ENCODE measurements around the gene GTF2H3.
A peak's percentile ranks its signal among the peaks of the same experiment; 100 is the strongest.

The GTF2H3 gene

DNA sequence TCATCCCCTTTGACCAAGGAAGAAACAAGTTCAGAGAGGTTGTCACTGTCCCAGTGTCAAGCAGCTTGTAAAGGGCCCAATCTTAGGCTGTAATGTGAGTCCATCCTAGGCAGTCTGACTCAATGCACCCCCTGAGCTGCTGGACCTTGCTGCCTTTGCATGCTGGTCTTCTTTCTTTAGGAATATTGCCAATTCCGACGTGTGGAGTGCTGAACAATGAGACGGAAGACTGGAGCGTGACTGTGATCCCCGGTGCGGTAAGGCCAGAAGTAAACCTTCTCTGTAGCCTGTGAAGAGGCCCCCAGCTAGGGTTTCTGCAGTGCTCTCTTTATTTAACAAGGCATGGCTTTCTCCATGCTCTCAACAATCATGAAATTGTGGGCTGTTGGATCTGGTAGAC is 38.2 kb downstream of the GTF2H3 start:
- Mint-ChIP-seq H3K36me3 (peaks cover 2% of the 10 kb centered on the region), H3K27me3 (no peaks in the 10 kb centered on the region), H3K4me3 (peak overlapping the region; percentile 85), H3K4me1 (peaks cover 20% of the 10 kb centered on the region), H3K27ac (no peak overlapping the region), H3K9me3 (no peaks in the 10 kb centered on the region)

DNA sequence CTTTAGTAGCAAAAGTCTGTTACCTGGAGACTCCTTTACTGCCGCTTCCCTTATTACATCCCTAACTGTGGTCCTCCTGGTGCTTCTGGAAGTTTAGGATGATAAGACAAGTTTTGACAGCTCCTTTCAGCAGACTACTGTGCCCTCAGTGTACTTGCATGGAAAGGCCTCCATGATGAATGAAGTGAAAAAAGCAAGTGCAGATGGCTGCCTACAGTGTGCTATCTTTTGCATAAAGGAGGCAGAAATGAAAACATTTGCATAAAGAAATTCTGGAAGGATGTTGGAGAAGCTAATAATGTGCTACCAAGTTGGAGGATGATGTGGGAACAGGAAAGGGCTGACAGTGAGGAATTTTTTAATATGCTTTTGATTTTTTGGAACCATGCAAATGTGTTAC is 41.8 kb downstream of the GTF2H3 start:
- Mint-ChIP-seq H3K4me3 (no peak overlapping the region), H3K36me3 (peaks cover 2% of the 10 kb centered on the region), H3K4me1 (peaks cover 20% of the 10 kb centered on the region), H3K27me3 (no peaks in the 10 kb centered on the region), H3K9me3 (no peaks in the 10 kb centered on the region), H3K27ac (no peak overlapping the region)

DNA sequence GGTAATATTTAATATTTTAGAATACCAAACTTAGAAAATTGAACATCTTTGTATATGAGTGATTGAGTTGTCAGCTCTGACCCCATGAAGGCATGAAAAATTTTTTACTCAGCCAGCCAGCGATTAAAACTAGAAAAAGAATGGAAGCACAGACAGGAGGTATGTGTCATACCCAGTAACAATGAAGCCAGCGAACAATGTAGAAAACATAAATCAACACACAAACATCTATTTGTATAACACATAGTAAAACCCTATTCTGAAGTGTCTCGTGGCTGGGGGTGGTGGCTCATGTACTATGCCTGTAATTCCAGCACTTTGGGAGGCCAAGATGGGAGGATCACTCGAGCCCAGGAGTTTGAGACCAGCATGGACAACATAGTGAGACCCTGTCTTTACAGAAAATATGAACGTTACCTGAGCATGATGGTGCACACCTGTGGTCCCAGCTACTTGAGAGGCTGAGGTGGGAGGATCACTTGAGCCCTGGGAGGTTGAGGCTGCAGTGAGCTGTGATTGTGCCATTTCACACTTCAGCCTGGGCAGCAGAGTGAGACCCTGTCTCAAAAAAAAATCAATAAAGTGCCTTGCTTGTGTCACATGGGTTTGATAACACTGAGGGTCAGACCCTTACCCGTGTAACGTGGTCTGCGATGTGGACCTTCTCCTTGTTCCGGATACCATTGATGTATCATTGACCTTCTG is 43.1 kb downstream of the GTF2H3 start:
- Mint-ChIP-seq H3K36me3 (peaks cover 2% of the 10 kb centered on the region), H3K4me1 (peaks cover 10% of the 10 kb centered on the region), H3K27me3 (no peaks in the 10 kb centered on the region), H3K27ac (no peak overlapping the region), H3K9me3 (no peaks in the 10 kb centered on the region), H3K4me3 (no peak overlapping the region)

DNA sequence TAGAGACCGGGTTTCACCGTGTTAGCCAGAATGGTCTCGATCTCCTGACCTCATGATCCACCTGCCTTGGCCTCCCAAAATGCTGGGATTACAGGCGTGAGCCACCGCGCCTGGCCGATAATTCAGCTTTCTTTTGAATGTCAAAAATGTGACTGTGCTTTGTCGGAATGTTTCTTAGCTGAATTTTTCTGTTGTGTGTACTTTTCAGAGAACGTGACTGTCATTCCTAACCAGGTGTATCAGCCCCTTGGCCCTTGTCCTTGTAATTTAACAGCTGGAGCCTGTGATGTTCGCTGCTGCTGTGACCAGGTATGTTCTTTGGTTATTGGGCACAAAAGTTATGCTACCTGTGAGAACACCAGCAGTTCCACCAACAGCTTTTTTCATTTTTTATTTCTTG is 45.4 kb downstream of the GTF2H3 start:
- H3K9me3 Mint-ChIP-seq = no peaks in the 10 kb centered on the region
- H3K36me3 Mint-ChIP-seq = peaks cover 2% of the 10 kb centered on the region
- H3K4me1 Mint-ChIP-seq = no peaks in the 10 kb centered on the region
- no peak overlapping the region for H3K4me3 Mint-ChIP-seq
- no peaks in the 10 kb centered on the region for H3K27me3 Mint-ChIP-seq
- no peak overlapping the region for H3K27ac Mint-ChIP-seq

DNA sequence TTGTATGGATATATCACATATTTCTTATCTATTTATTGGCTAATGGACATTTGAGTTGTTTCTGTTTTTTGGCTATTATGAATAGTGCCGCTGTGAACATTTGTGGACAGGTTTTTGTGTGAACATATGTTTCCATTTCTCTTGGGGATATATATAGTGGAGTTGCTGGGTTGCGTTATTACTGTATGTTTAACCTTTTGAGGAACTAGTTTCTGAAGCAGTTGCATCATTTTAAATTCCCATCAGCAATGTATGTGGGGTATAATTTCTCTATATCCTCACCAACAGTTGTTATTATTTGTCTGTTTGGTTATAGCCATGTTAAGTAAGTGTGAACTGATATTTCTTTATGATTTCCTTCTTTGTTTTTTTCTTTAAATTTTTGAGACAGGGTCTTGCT is 48.0 kb downstream of the GTF2H3 start:
- Mint-ChIP-seq H3K4me1 (no peaks in the 10 kb centered on the region), H3K27me3 (no peaks in the 10 kb centered on the region), H3K4me3 (no peak overlapping the region)

DNA sequence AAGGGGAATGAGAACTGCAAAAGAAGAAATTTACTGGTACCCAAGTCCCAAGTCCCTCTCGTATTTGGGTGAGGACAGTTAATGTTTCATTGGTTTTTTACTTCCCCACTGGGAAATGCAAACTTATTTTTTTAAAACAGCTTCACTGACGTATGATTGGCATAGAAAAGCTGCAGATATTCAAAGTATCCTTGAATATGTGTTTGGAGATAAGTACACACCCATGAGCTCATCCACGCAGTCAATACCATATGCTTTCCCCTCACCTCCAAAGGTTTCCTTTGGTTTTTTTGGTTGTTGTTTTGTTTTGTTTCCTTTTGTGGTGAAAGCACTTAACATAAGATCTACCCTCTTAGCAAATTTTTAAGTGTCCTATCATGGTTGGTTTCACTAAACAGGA is 50.3 kb downstream of the GTF2H3 start:
- Mint-ChIP-seq H3K27me3 (no peaks in the 10 kb centered on the region), H3K9me3 (no peaks in the 10 kb centered on the region), H3K4me3 (no peak overlapping the region), H3K27ac (no peak overlapping the region), H3K4me1 (no peaks in the 10 kb centered on the region), H3K36me3 (peaks cover 3% of the 10 kb centered on the region)

More for the DNA sequence above, 48.0 kb downstream of the GTF2H3 start:
- H3K36me3 Mint-ChIP-seq = peaks cover 2% of the 10 kb centered on the region
- H3K9me3 Mint-ChIP-seq = no peaks in the 10 kb centered on the region
- no peak overlapping the region for H3K27ac Mint-ChIP-seq

DNA sequence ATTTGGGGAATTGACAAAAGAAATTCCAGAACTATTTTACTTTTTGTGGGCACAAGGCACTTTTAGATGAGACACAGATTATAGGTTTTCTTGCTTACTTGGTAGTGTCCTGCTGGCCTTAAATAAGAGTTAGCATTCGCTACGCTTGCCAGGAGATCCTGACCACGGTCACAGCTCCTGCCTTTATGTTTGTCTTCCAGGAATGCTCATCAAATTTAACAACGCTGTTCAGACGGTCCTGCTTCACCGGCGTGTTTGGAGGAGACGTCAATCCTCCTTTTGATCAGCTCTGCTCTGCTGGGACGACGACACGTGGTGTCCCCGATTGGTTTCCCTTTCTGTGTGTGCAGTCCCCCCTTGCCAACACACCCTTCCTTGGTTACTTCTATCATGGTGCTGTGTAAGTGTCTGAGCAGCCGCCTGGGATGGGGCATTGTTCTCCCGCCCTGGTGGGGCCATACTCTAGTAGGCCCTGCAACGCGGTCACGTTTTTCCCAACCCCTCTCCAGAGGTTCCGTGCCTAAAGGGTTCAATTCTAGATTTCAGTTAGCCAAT is 53.1 kb downstream of the GTF2H3 start:
- Mint-ChIP-seq H3K9me3 (no peaks in the 10 kb centered on the region), H3K4me1 (no peaks in the 10 kb centered on the region), H3K27ac (no peak overlapping the region), H3K27me3 (no peaks in the 10 kb centered on the region), H3K36me3 (peaks cover 3% of the 10 kb centered on the region), H3K4me3 (no peak overlapping the region)

DNA sequence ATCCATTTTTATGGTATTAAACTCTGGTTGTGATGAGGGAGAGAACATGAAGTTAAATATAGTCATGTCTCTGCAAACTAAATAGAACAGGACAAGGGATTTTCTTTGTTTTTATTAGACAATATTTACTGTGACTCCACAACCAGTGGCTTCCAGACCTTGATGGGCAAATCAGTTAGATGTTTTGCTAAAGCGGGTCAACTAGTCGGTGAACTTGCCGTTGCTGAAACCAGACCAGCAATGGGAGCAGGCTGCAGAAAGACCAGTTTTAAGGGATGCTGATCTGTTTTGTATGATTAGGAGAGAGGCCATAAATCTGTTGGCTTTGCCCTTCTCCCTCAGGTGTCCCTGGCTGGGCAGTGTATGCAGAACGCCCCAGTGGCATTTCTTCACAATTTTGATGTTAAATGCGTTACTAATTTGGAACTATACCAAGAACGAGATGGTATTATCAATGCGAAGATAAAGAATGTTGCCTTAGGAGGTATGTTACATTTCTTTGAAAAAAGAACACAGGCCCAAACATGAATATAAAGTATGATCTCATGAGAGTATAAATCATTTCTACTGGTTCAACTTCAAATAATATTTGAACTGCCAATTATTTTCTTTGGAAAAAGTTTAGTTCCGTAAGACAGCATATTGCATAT is 56.7 kb downstream of the GTF2H3 start:
- H3K9me3 Mint-ChIP-seq = no peaks in the 10 kb centered on the region
- no peaks in the 10 kb centered on the region for H3K4me1 Mint-ChIP-seq
- no peak overlapping the region for H3K27ac Mint-ChIP-seq
- no peak overlapping the region for H3K4me3 Mint-ChIP-seq
- peaks cover 2% of the 10 kb centered on the region for H3K36me3 Mint-ChIP-seq
- no peaks in the 10 kb centered on the region for H3K27me3 Mint-ChIP-seq

DNA sequence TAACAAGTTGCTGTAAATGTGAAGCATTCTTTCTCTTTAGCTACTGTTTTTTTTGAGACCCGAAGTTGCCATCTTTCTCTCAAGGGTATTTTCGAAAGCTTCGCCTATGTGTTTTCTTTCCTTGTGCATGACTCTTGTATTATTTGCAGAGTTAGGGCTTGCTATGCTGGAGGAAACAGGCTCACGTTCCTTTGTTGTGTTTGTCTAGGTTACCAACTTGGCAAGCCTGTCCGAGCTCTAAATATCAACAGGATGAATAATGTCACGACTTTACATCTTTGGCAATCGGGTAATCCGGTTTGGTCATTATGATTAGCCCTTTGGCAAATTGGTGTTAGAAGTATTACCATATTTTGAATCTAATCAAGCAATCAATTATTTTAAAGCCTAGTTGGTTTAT is 62.6 kb downstream of the GTF2H3 start:
- Mint-ChIP-seq H3K27me3 (no peaks in the 10 kb centered on the region), H3K27ac (no peak overlapping the region), H3K36me3 (peaks cover 4% of the 10 kb centered on the region)

DNA sequence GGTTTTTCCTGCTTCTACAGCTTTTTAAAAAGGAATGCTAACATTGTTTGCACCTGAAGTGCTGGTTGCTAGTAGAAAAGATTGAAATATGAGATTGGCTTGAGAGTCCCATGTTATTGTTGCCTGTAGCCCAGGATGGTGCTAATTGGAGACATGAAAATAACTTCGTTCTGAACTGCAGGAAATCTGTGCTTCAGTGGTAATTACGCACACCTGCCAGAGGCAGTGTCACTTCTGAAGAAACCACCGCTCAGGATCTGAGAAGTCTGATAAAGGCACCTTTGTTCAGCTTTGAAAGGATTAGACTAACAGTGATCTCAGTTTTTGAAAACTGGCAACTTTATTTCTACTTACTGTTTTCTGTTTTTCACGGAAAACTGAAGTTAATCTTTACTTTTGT is 63.0 kb downstream of the GTF2H3 start:
- H3K4me3 Mint-ChIP-seq = no peak overlapping the region
- no peak overlapping the region for H3K27ac Mint-ChIP-seq
- H3K27me3 Mint-ChIP-seq = no peaks in the 10 kb centered on the region
- H3K4me1 Mint-ChIP-seq = no peaks in the 10 kb centered on the region
- no peaks in the 10 kb centered on the region for H3K9me3 Mint-ChIP-seq
- H3K36me3 Mint-ChIP-seq = peaks cover 4% of the 10 kb centered on the region

More for the DNA sequence above, 62.6 kb downstream of the GTF2H3 start:
- Mint-ChIP-seq H3K4me1 (no peaks in the 10 kb centered on the region), H3K4me3 (no peak overlapping the region), H3K9me3 (no peaks in the 10 kb centered on the region)

DNA sequence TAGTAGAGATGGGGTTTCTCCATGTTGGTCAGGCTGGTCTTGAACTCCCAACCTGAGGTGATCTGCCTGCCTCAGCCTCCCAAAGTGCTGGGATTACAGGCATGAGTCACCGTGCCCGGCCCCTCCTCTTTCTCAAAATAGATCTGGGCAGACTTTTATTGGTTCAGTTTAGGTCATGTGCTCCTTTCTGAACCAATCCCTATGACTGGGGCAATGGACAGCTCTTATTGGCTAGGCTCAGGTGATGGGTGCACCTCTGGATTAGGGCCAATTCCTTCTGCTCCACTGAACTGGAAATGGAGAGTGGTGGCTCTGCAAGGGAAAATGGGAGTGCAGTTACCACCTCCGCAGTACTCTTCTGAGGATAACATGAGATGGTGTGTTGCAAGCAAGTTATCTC is 72.3 kb downstream of the GTF2H3 start:
- Mint-ChIP-seq H3K9me3 (no peaks in the 10 kb centered on the region), H3K4me1 (peaks cover 2% of the 10 kb centered on the region), H3K27ac (no peak overlapping the region), H3K4me3 (no peak overlapping the region), H3K36me3 (peaks cover 2% of the 10 kb centered on the region), H3K27me3 (no peaks in the 10 kb centered on the region)

DNA sequence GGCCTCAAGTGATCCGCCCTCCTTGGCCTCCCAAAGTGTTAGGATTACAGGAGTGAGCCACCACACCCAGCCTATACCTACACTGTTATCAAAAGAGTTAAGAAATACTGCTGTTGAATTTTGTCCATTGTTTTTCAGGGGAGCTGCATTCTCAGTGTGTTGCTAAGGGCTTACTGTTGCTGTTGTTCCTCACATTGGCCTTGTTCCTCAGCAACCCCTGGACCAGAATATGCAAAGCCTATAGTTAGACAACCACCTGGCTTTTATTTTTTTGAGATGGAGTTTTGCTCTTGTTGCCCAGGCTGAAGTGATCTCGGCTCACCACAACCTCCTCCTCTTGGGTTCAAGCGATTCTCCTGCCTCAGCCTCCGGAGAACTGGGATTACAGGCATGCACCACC is 73.8 kb downstream of the GTF2H3 start:
- peaks cover 9% of the 10 kb centered on the region for H3K4me1 Mint-ChIP-seq

More for the DNA sequence above, 73.8 kb downstream of the GTF2H3 start:
- Mint-ChIP-seq H3K9me3 (no peaks in the 10 kb centered on the region), H3K27me3 (no peaks in the 10 kb centered on the region), H3K4me3 (no peak overlapping the region), H3K27ac (no peak overlapping the region), H3K36me3 (no peaks in the 10 kb centered on the region)
